PC-9 (cell line): ENCODE measurements around the gene ZFPM1.

Experiments used
- EZH2 ChIP-seq: fragments of 200-600 bp; sonication (generic); IDR thresholded peaks from 2 replicates; pipeline ENCODE4 v1.8.0; 2017; ENCODE audit warnings: antibody characterized with exemption, low read depth
- TF ChIP-seq, protein P1 (sequence below): fragments of 200-600 bp; sonication (generic); conservative IDR thresholded peaks from 2 replicates; pipeline ENCODE4 v1.6.1; 2017; ENCODE audit warnings: mixed run types, antibody characterized with exemption, mild to moderate bottlenecking, moderate library complexity

DNA sequence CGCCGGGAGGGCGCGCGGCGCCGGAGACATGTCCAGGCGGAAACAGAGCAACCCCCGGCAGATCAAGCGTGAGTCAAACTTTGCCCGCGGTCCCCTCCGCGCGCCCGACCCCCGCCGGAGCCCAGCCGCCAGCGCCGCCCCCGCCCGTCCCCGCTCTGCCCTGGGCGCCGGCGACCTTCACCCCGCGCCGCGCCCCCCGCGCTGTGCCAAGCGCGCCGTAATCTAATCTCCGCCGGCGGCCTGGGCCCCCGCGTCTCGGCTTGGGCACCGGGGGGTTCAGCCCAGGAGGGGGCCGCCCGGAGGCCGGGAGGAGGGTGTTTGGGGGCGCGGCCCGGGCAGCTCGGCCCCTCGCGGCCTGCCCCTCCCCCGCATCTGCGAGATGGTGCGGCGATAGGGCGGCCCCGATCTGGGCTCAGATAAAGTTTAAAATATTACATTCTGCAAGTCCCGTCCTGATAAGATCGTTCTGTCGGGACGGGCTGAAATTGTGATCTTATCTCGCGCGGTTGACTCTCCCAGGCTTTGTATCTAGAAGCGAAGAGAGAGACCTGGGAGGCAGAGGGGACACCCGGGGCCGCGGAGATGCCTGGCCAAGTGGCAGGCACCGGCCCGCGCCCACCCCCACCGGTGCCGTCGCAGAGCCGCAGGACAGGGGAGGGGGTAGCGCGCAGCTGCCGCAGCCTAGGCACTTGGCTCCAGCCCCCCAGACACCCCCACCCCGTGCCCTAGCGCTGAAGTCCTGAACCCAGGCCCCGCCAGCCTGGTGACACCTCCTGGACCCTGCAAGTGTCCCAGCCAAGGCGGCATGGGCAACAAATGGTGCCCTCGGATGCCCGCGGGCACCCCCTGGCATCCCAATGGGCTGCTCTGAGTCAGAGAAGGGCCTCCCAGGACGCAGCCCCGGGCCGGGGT lies 787 bp downstream of the ZFPM1 start:
- TF ChIP-seq, protein P1, sequence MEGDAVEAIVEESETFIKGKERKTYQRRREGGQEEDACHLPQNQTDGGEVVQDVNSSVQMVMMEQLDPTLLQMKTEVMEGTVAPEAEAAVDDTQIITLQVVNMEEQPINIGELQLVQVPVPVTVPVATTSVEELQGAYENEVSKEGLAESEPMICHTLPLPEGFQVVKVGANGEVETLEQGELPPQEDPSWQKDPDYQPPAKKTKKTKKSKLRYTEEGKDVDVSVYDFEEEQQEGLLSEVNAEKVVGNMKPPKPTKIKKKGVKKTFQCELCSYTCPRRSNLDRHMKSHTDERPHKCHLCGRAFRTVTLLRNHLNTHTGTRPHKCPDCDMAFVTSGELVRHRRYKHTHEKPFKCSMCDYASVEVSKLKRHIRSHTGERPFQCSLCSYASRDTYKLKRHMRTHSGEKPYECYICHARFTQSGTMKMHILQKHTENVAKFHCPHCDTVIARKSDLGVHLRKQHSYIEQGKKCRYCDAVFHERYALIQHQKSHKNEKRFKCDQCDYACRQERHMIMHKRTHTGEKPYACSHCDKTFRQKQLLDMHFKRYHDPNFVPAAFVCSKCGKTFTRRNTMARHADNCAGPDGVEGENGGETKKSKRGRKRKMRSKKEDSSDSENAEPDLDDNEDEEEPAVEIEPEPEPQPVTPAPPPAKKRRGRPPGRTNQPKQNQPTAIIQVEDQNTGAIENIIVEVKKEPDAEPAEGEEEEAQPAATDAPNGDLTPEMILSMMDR, result no peak
- TF ChIP-seq EZH2, result no peak
